Parathyroid adenoma (tissue), 2 donors: Measurements from ENCODE around the gene MYO5B.

ENCODE experiments used
- H2AFZ ChIP-seq: fragments of 300-600 bp; sonication (generic); one replicate; pipeline ENCODE4 v1.7.0; 2017; ENCODE audit warnings: antibody characterized with exemption, mild to moderate bottlenecking
- H3K27ac ChIP-seq: fragments of 300-600 bp; sonication (generic); one replicate; pipeline ENCODE4 v1.7.0; 2017
- H3K27me3 ChIP-seq: fragments of 300-600 bp; sonication (generic); one replicate; pipeline ENCODE4 v1.7.0; 2017; ENCODE audit warnings: low read length; ENCODE audit not compliant: control insufficient read depth, insufficient read depth
- H3K36me3 ChIP-seq: fragments of 300-600 bp; sonication (generic); one replicate; pipeline ENCODE4 v1.7.0; 2017; ENCODE audit warnings: low read length; ENCODE audit not compliant: control insufficient read depth, insufficient read depth
- H3K4me1 ChIP-seq: fragments of 300-600 bp; sonication (generic); one replicate; pipeline ENCODE4 v1.7.0; 2017; ENCODE audit warnings: control low read depth
- H3K4me2 ChIP-seq: fragments of 300-600 bp; sonication (generic); one replicate; pipeline ENCODE4 v1.7.0; 2017; ENCODE audit warnings: low read length
- H3K4me3 ChIP-seq: fragments of 300-600 bp; sonication (generic); one replicate; pipeline ENCODE4 v1.7.0; 2017; ENCODE audit warnings: low read depth, low read length
- H3K79me2 ChIP-seq: fragments of 300-600 bp; sonication (generic); one replicate; pipeline ENCODE4 v1.7.0; 2017; ENCODE audit warnings: control low read depth
- H3K9ac ChIP-seq: fragments of 300-600 bp; sonication (generic); one replicate; pipeline ENCODE4 v1.7.0; 2017; ENCODE audit warnings: mild to moderate bottlenecking
- H3K9me3 ChIP-seq: fragments of 300-600 bp; sonication (generic); one replicate; pipeline ENCODE4 v1.7.0; 2017; ENCODE audit warnings: low read length; ENCODE audit not compliant: control insufficient read depth
- CTCF ChIP-seq: fragments of 300-600 bp; sonication (generic); IDR thresholded peaks from one replicate; pipeline ENCODE4 v1.7.0; 2017; ENCODE audit warnings: antibody characterized with exemption, mild to moderate bottlenecking
- donor health status: primary hyperparathyroidism.

Gene MYO5B

GRCh38 chr18:50027996-50028395 lies 167.0 kb downstream of the MYO5B start:
- Histone ChIP-seq H3K4me2 (no peak overlapping the region), H3K79me2 (no peaks in the 10 kb centered on the region), H3K4me3 (no peak overlapping the region), H3K9ac (no peak overlapping the region), H3K9me3 (no peaks in the 10 kb centered on the region), H3K36me3 (no peaks in the 10 kb centered on the region), H3K27ac (no peak overlapping the region), H3K4me1 (peaks cover 4% of the 10 kb centered on the region), H2AFZ (no peak overlapping the region), H3K27me3 (no peaks in the 10 kb centered on the region)
- TF ChIP-seq CTCF: no peak

GRCh38 chr18:50024466-50024865 lies 170.5 kb downstream of the MYO5B start:
- no peak overlapping the region for H3K4me2 ChIP-seq
- no peaks in the 10 kb centered on the region for H3K4me1 ChIP-seq
- no peak overlapping the region for H2AFZ ChIP-seq
- H3K79me2 ChIP-seq: no peaks in the 10 kb centered on the region
- no peak overlapping the region for H3K4me3 ChIP-seq
- no peaks in the 10 kb centered on the region for H3K9me3 ChIP-seq
- H3K9ac ChIP-seq: no peak overlapping the region
- no peaks in the 10 kb centered on the region for H3K36me3 ChIP-seq
- no peak overlapping the region for H3K27ac ChIP-seq
- no peaks in the 10 kb centered on the region for H3K27me3 ChIP-seq
- no peak for TF ChIP-seq CTCF

- TF ChIP-seq CTCF: no peak
These were observed 172.0 kb downstream of the MYO5B start for GRCh38 chr18:50022985-50023384.

GRCh38 chr18:50014606-50015005 lies 180.3 kb downstream of the MYO5B start:
- Histone ChIP-seq H3K27ac (no peak overlapping the region), H3K9me3 (no peaks in the 10 kb centered on the region), H3K9ac (no peak overlapping the region), H3K4me2 (no peak overlapping the region), H3K79me2 (no peaks in the 10 kb centered on the region), H3K36me3 (no peaks in the 10 kb centered on the region), H3K4me3 (no peak overlapping the region), H2AFZ (no peak overlapping the region), H3K27me3 (no peaks in the 10 kb centered on the region), H3K4me1 (no peaks in the 10 kb centered on the region)
- TF ChIP-seq CTCF: no peak

More at GRCh38 chr18:50022985-50023384, 172.0 kb downstream of the MYO5B start:
- no peak overlapping the region for H3K4me2 ChIP-seq
- H2AFZ ChIP-seq: no peak overlapping the region
- H3K4me3 ChIP-seq: no peak overlapping the region
- H3K4me1 ChIP-seq: no peaks in the 10 kb centered on the region
- no peaks in the 10 kb centered on the region for H3K9me3 ChIP-seq
- no peak overlapping the region for H3K9ac ChIP-seq
- H3K27ac ChIP-seq: no peak overlapping the region
- no peaks in the 10 kb centered on the region for H3K36me3 ChIP-seq
- no peaks in the 10 kb centered on the region for H3K27me3 ChIP-seq
- H3K79me2 ChIP-seq: no peaks in the 10 kb centered on the region

- Histone ChIP-seq H3K9me3 (no peaks in the 10 kb centered on the region), H3K4me1 (no peaks in the 10 kb centered on the region), H2AFZ (no peak overlapping the region), H3K27ac (no peak overlapping the region), H3K27me3 (no peaks in the 10 kb centered on the region), H3K4me2 (no peak overlapping the region), H3K36me3 (no peaks in the 10 kb centered on the region), H3K4me3 (no peak overlapping the region), H3K9ac (no peak overlapping the region), H3K79me2 (peaks cover 2% of the 10 kb centered on the region)
- TF ChIP-seq CTCF: no peak
These were observed 181.4 kb downstream of the MYO5B start for GRCh38 chr18:50013363-50014138.
